Activated CD8-positive, alpha-beta memory T cell treated with anti-CD3 and anti-CD28 coated beads, Interleukin-2, amount 50 U/mL, for 48 hours (primary cell): ENCODE measurements around the gene RAB11FIP5.
"Not testable (repeated sequence)": the region's sequence is repeated elsewhere in the genome, so short reads cannot be mapped to it uniquely, and the experiment has no call there.

Experiments used
- DNase-seq: peaks from one replicate; pipeline ENCODE4 v3.0.0-alpha.2; 2020

RAB11FIP5 gene

GRCh38 chr2:73112913-73113854 lies at the start of gene RAB11FIP5:
Gene RAB11FIP5, minus strand, starts transcription at chr2:73112948. Its CDS starts 171 bp downstream, at chr2:73112777.
- DNase-seq = peak; percentile 87

- DNase-seq = peak; percentile 76
Measured at GRCh38 chr2:73156539-73157124, 43.9 kb upstream of the RAB11FIP5 start.

- DNase-seq = no peak
Measured at GRCh38 chr2:73142937-73143336, 30.2 kb upstream of the RAB11FIP5 start.

- no peak for DNase-seq
Measured at GRCh38 chr2:73141896-73142295, 29.1 kb upstream of the RAB11FIP5 start.

GRCh38 chr2:73135236-73135635 lies 22.5 kb upstream of the RAB11FIP5 start:
- DNase-seq = no peak

- no peak for DNase-seq
Measured at GRCh38 chr2:73134471-73134870, 21.7 kb upstream of the RAB11FIP5 start.

GRCh38 chr2:73133566-73134197 lies 20.9 kb upstream of the RAB11FIP5 start:
- no peak for DNase-seq

- no peak for DNase-seq
Measured at GRCh38 chr2:73131807-73132206, 19.1 kb upstream of the RAB11FIP5 start.

- no peak for DNase-seq
Measured at GRCh38 chr2:73130790-73131189, 18.0 kb upstream of the RAB11FIP5 start.

- DNase-seq = no peak
Measured at GRCh38 chr2:73128841-73129535, 16.2 kb upstream of the RAB11FIP5 start.

GRCh38 chr2:73122536-73122935 lies 9.8 kb upstream of the RAB11FIP5 start:
- DNase-seq = no peak

GRCh38 chr2:73119611-73120239 lies 7.0 kb upstream of the RAB11FIP5 start:
- DNase-seq = not testable (repeated sequence)

- no peak for DNase-seq
Measured at GRCh38 chr2:73117441-73117840, 4.7 kb upstream of the RAB11FIP5 start.

GRCh38 chr2:73116182-73116960 lies 3.6 kb upstream of the RAB11FIP5 start:
- DNase-seq = peak; percentile 40

- no peak for DNase-seq
Measured at GRCh38 chr2:73114273-73114867, 1.6 kb upstream of the RAB11FIP5 start.

- DNase-seq = peak; percentile 65
Measured at GRCh38 chr2:73112026-73112912, 479 bp downstream of the RAB11FIP5 start.

- DNase-seq = peak; percentile 60
Measured at GRCh38 chr2:73111073-73112025, 1.4 kb downstream of the RAB11FIP5 start.

GRCh38 chr2:73110168-73111072 lies 2.3 kb downstream of the RAB11FIP5 start:
- no peak for DNase-seq
